Stimulated activated CD4-positive, alpha-beta T cell treated with anti-CD3 and anti-CD28 coated beads, Interleukin-4, amount 100 ng/mL, for 24 hours (primary cell): Measurements from ENCODE around the gene ANKHD1.
"Not testable (repeated sequence)": the region's sequence is repeated elsewhere in the genome, so short reads cannot be mapped to it uniquely, and the experiment has no call there.

Experiments
- DNase-seq: peaks from one replicate; pipeline ENCODE4 v3.0.0-alpha.2; 2020

ANKHD1 gene

DNA sequence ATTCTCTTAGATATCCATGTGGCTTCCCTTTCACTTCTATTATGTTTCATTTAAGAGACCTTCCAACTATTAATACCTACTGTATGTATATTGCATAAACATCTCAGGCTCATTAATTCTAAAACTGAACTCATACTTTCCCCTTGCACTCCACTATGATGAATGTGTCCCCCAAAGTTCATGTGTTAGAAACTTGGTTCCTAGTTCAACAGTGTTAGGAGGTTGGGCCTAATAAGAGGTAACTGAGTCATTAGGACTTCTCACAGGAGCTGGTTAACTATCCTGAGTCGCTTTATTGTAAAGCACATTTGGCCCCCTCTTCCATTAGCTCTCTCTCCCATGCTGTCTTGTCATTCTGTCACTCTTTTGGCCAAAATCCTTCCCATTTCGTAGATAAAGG is 22.0 kb downstream of the ANKHD1 start:
- no peak for DNase-seq

DNA sequence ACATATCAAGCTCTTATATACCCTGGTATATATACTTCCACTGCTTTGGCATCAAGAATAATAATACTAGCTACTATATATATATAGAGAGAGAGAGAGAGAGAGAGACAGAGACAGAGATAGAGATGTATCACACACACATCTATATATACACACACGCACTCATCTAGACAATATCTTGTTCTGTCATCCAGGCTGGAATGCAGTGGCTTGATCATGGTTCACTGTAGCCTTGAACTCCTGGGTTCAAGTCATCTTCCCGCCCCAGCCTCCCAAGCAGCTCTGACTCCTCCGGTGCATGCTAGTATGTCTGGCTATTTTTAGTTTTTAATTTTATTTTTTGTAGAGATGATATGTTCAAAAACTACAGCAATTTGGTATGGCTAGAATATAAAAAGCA is 22.5 kb downstream of the ANKHD1 start:
- DNase-seq: no peak

DNA sequence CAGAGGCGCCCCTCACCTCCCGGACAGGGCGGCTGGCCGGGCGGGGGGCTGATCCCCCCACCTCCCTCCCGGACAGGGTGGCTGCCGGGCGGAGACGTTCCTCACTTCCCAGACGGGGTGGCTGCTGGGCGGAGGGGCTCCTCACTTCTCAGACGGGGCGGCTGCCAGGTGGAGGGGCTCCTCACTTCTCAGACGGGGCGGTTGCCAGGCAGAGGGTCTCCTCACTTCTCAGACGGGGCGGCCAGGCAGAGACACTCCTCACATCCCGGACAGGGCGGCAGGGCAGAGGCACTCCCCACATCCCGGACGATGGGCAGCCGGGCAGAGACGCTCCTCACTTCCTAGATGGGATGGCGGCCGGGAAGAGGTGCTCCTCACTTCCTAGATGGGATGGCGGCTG is 26.1 kb downstream of the ANKHD1 start:
- not testable (repeated sequence) for DNase-seq

DNA sequence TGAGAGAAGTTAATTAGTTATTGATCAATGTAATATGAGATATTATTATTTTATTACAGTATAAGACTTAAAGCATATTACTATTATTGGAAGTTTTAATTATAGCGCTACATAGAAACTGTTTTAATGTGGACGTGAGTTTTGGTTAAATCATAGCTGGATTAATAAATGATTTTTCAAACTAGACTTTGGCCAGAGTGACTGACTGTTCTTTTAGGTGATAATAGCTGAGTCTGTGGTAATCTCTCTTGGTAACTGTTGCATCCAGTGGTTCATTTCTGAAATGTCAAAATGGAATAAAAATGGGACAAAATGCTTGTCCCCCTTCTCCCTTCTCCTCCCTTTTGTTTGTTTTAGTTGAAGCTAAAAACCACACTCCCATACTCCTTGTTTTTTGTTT is 28.1 kb downstream of the ANKHD1 start:
- no peak for DNase-seq

DNA sequence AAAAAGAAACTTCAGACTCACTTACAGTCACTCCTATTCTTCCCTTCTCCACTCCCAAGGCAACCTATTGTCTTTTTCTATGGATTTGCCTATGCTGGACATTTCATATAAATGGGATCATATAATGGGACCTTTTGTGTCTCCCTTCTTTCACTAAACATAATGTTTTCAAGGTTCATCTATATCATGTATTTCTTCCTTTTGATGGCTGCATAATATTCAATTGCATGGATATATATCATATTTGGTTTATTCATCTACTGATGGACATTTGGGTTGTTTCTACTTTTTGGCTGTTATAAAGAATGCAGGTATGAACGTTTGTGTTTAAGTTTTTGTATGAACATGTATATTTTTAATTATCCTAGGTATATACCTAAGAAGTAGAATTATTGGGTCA is 30.6 kb downstream of the ANKHD1 start:
- DNase-seq: no peak

DNA sequence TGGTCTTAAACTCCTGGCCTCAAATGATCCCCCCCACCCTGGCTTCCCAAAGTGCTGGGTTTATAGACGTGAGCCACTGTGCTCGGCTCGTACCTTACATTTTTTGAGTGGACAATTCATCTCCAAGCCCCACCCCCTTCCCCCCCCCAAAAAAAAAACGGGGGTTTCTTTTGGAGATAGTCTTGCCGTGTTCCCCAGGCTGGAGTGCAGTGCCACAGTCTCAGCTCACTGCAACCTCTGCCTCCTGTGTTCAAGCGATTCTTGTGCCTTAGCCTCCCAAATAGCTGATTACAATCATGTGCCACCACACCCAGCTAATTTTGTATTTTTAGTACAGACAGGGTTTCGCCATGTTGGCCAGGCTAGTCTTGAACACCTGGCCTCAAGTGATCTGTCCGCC is 31.3 kb downstream of the ANKHD1 start:
- DNase-seq: no peak

DNA sequence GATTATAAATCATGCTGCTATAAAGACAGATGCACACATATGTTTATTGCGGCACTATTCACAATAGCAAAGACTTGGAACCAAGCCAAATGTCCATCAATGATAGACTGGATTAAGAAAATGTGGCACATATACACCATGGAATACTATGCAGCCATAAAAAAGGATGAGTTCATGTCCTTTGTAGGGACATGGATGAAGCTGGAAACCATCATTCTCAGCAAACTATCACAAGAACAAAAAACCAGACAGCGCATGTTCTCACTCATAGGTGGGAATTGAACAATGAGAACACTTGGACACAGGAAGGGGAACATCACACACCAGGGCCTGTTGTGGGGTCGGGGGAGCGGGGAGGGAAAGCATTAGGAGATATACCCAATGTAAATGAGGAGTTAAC is 55.7 kb downstream of the ANKHD1 start:
- not testable (repeated sequence) for DNase-seq

DNA sequence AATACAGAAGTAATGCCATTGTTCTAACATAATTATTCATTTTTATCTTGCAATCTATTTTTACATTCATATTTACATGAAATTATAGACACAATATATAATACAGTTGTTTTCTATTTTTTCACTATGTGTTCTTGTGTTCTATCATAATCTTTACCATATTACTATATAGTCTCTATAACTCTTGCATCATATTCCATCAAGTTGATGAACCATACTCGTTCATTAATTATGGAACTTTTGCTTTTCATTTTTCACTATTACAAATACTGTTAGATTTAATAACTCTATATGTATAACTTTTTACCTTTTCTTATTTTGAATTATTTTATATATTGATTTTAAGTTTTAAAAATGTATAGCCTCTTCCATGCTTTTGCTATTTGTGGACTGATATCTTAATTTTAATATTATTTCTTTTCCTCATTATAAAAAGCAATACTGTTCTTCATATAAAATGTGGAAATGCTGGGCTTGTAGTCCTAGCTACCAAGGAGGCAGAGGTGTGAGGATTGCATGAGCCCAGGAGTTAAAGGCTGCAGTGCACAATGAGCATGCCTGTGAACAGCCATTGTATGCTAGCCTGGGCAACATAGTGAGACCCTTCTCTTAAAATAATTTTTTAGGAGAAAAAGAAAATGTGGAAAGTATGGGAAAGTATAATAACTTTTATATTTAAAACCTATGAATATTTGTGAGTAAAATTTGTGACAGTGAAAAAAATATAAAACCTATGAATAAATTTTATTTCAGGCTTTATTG is 65.5 kb downstream of the ANKHD1 start:
- DNase-seq: no peak

DNA sequence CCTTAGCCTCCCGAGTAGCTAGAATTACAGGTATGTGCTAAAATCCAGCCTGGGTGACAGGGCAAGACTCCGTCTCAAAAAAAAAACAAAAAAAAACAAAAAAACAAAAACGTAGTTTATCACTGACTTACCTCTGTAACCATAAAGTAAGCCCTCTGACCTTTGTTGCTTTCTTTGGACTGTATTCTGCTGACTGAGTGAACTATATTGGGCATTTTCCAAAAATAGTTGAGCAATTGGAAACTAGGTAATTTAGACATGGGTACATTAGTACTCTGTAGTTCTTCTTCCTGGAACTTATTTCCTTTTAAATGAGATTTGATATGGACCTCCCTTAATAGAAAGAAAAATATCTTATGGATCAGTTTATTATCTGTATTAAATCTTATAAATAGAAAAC is 66.6 kb downstream of the ANKHD1 start:
- DNase-seq: no peak

DNA sequence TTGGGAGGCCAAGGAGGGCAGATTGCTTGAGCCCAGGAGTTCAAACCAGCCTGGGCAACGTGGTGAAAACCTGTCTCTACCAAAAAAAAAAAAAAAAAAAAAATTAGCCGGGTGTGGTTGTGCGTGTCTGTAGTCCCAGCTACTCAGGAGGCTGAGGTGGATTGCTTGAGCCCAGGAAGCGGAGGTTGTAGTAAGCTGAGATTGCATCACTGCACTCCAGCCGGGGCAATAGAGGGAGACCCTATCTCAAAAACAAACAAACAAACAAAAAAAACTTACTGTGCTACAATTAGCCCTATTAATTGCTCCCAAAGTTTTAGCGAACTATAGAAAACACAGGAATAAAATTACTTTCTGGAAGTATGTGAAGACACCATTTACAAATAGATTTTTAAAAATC is 67.6 kb downstream of the ANKHD1 start:
- no peak for DNase-seq

DNA sequence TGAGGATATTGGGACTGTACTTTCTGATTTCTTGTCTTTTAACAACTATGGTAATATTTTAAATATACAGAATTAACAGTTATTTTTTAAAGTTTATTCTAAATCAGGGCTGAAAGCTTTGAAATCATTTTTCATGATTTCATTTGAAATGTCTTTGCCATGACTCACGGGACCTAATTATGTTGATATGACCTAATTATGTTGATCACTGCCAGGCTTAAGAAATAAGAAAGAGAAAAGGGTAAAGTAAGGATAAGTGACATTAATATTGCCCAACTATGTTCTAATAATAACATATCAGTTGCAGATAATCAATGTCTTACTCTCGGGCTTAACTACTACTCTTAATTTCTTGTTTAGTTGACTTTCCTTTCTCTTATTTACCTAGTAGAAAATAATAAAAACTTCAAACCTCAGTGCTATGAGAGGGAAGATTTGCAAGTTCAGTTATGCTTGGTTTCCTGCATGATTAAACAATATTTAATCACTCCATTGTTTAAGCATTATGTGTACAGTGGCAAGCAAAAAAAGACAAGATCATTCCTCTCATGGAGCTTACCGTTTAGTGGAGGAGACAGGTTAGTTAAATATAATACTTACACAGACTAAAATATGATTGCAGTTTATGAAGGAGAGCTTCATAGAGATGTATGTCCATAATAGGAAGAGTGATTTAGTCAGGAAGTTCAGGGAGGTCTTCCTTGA is 78.8 kb downstream of the ANKHD1 start:
- no peak for DNase-seq

DNA sequence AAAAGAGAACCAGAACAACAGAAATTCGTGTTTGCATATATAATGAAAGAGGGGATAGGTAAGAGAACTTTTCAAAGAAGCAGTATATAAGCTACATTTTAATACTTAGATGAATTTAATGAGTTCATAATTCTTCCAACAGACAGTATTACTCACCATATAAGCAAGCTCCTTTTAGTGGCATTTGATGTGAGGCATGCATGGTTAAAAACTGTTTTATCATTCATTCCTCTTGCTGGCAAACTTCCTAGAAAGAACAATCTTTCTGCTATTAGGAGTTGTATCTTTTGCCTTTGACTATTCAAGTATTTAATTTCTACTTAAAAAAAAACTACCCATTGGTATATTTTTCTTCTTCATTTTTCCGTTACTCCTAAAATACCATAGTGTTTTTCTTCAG is 80.1 kb downstream of the ANKHD1 start:
- DNase-seq: no peak

DNA sequence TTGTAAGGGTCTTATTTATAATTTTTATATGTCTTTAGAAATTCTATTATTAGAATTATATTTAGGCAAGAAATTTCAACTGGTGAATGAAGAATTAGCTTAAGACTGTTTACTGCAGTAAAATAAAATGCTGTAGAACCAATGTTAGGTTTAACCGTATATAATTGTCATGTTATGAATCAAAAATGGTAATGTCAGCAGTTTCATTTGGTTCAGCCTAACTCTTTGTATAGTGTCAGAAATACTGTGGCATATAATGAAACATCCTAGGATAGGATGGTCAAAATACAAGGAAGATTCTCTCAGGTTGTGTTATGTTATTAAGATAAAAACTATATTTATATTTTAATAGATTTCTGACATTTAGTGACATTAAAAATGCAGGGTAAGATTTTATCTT is 81.4 kb downstream of the ANKHD1 start:
- no peak for DNase-seq

DNA sequence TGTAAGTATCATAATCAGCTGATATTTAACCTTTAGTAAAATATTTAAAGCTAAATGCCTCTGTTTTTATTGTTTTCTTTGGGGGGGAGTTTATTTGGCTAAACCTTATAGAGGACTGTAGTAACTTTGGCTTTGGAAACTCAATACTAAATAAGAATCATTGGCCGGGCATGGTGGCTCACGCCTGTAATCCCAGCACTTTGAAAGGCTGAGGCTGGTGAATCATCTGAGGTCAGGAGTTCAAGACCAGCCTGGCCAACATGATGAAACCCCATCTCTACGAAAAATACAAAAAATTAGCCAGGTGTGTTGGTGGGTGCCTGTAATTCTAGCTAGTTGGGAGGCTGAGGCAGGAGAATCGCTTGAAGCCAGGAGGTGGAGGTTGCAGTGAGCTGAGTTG is 86.5 kb downstream of the ANKHD1 start:
- not testable (repeated sequence) for DNase-seq

DNA sequence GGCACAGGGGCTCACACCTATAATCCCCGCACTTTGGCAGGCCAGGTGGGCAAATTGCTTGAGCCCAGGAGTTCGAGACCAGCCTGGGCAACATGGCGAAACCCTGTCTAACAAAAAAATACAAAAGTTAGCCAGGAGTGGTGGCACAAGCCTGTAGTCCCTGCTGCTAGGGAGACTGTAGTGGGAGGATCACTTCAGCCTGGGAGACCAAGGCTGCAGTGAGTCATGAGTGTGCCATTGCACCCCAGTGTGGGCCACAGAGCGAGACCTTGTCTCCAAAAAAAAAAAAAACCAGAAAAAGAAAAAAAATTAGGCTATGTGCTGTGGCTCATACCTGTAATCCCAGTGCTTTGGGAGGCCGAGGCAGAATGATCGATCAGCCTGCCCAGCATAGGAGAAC is 87.3 kb downstream of the ANKHD1 start:
- DNase-seq: no peak

DNA sequence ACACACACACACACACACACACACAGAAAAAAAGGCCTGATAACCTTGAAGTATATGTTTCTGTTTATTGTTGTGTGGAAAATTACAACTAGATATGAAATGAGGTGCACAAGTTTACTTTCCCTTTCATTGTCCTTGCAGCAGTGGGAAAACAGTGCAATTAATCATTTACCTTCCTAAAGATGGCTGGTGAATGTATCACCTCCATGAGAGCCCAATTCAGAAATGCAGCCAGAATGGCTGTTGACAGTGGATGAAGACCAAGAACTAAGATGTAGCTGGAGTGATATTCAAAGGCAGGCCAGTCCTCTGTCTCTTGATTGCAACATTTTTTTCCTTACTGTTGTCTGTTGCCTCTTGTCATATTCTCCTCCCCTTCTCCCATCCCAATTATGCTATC is 96.3 kb downstream of the ANKHD1 start:
- no peak for DNase-seq

DNA sequence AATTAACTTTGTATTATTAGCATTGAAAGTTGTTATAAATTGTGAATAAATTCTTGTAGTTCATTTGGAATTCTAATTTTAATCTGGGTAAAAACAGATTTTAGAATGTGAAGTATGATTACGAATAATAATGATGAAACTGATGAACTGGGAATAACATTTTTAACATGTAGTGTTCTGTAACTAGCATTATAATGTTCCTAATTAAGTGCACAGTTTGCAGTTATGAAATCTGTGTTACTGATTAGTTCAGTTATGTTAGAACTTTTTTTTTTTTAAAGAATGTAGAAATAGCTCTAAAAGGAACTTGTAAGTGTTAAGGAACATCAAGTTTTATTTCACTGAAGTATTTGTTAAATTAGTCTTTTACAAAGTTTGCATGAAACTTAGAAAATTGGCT is 97.0 kb downstream of the ANKHD1 start:
- DNase-seq: no peak

DNA sequence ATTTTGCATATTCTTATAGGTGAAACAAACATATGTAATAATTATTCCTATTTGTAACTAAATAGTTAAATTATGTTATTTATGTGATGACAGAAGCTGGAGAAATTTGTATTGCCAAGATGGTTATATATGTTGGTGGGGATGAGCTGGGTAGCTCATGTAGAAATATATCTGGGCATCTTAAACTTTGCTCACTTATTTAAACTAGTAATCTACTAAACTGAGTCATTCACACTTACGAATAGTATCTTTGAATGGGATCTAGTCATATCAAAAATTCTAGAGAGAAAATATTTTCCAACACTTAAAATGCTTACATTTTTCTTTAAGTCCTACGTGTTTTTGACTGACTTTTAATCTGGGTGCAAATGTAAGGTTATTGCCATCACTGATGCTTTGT is 101.2 kb downstream of the ANKHD1 start:
- no peak for DNase-seq

DNA sequence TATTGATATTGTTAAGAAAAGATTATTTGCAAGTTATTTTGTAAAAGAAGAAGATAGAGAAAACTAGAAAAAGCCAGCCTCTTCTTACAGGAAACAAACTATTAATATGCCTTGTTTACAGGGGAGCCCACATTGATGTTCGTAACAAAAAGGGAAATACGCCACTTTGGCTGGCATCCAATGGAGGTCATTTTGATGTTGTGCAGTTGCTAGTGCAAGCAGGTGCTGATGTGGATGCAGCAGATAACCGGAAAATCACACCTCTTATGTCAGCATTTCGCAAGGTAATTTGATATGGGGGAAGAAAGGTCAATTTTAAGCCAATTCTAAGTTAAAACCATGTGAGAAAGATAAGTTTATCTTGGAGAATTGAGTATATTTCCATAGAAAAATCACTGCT is 108.3 kb downstream of the ANKHD1 start:
- no peak for DNase-seq

DNA sequence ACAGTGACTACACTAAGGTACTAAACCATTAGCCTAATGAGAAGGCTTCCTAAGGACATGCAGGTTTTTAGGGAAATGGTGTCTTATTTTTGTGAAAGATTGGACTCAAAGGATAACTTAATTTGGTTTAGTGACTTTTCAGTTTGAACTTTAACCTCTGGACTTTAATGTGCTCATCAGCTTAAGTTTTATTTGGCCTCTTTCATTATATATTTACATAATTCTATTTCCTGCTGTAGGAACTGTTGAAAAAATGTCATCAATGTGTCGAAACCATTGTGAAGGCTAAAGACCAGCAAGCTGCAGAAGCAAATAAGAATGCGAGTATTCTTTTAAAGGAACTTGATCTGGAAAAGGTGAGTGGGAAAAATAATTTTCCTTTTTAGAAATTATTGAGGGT is 111.5 kb downstream of the ANKHD1 start:
- DNase-seq: no peak

DNA sequence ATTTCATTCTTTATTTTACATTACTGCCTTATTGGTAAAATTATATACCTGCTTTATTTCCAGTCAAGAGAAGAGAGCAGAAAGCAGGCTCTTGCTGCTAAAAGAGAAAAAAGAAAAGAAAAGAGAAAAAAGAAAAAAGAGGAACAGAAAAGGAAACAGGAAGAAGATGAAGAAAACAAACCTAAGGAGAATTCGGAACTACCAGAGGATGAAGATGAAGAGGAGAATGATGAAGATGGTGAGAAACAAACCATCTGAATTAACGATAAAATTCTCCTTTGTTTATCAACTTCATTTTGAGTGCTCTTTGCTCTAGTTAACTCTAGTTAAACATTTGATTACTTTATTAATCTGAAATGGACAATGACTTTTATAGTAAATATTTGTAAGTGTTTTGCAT is 122.4 kb downstream of the ANKHD1 start:
- DNase-seq: no peak

DNA sequence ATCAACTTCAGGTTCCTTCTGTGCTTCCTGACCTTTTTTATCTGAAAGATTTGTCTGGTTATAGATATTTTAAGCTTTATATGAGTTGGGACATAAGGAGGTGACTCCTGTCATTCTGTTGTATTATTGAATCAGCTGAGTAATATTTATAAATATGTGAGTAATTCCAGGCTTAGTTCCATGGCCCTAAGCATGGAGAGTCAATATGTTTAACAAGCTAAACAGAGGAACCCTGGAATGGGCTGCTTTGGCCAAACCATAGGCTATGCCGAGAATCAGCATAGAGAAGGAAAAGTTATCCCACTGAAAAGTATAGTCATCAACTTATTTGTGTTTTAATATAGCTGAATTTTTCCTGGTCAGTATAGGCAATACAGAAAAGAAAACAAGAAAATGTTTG is 138.6 kb downstream of the ANKHD1 start:
- DNase-seq: no peak

DNA sequence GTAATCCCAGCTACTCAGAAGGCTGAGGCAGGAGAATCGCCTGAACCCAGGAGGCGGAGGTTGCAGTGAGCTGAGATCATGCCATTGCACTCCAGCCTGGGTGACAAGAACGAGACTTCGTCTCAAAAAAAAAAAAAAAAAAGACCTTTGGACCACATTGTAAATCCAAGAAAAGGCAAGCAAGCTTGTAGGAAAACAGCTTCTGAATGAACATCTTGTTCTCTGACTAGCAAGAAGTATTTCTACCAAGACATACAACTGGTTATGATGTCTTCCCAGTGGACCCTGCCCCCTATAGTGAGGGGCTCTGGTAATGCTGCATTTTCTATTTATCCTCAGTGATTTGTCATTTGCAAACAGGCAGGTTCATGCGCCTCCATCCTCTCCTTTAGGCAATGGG is 141.3 kb downstream of the ANKHD1 start:
- no peak for DNase-seq

DNA sequence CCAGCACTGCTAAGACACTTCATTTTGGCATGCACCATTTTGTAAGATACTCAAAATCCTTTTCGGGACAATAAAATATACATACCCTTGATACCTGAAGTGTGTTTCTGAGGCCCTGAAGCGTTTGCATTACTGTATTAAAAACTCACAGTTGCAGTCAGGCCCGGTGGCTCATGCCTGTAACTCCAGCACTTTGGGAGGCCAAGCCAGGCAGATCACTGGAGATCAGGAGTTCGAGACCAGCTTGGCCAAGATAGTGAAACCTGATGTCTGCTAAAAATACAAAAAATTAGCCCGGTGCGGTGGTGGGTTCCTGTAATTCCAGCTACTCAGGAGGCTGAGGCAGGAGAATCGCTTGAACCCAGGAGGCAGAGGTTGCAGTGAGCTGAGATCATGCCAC is 143.4 kb downstream of the ANKHD1 start:
- DNase-seq: no peak

DNA sequence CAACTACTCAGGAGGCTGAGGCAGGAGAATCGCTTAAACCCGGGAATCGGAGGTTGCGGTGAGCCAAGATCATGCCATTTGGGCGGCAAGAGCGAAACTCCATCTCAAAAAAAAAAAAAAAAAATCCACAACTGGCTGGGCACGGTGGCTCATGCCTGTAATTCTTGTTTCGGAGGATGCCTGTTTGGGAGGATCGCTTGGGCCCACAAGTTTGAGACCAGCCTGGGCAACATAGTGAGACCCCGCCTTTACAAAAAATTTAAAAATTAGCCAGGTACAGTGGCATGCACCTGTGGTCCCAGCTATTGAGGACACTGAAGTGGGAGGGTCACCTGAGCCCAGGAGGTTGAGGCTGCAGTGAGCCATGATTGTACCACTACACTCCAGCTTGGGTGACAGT is 144.0 kb downstream of the ANKHD1 start:
- DNase-seq: no peak
